Fibroblast of gingiva (primary cell): ENCODE results near the gene ADAMTS5.

Source experiments
- DNase-seq: peaks from one replicate; pipeline ENCODE4 v3.0.0-alpha.2; 2011; ENCODE audit warnings: low read depth

ADAMTS5 gene

DNA sequence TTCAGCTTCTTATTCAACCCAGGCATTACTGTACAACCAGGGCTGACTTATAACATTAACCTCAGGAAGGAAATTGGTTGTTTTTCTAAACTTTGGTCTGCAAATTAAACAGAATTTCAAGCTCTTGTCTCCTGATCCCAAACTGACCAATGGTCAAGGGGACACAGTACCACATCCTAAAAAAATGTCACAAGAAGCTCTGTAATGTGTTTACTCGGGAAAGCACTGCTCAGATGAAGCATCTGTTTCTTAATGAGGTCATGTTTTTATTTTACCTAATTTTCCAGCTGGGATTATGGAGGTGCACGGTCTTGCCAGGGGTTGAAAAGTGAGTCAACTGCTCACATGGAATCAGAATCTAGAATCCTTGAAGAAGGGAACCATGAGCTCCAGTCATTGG lies 18.7 kb downstream of the ADAMTS5 start:
- DNase-seq = no peak

DNA sequence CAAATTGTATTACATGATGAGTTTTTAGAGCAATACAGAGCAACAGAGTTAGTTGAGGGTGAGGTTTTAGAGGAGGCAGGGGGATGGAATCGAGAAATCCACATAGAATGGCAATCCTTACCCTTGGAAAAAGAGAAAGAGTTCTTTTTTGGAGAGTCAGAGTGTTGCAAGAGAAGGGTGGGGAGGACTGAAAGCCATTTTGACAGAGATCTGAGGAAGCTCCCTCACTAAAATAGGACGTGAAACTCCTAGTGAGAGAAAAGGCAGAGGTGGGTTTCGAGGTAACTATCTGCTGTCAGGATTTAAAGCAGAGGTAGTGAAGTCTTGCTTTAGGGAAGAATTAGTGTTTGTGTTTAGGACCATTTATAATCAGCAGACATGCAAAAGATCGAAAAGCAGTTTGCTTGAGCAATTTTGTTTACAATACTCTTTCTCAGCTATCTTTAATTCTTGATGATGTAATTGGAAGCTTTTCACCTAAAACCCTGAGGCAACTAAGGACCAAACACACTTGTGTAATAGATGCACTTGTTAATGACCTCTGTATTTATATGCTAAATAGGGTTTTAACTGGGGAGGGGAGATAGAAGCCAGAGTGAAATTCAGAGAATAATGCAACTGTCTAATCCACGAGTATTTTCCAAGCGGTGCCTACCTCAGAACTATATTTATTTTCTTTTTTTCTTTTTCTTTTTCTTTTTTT lies 20.0 kb downstream of the ADAMTS5 start:
- no peak for DNase-seq

- DNase-seq = no peak
These were observed 20.8 kb downstream of the ADAMTS5 start for GRCh38 chr21:26945916-26946675.

DNA sequence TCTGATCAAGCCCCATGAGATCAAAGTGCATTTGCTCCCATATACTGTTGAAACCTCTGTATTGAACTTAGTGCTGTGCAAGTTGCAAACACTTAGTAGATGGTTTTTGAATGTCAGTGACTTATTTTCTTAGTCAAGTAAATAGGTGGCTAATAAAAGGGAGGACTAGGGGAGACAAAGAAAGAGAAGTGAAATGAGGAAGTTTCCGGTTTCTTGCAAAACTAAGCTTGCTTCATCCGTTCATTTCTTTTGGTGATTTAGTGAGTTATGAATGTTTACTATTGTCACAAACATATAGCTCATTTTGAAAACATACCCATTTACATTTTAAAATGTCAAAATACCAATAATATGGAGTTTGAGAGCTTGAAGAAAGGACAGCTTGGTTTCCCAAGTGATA lies 23.0 kb downstream of the ADAMTS5 start:
- DNase-seq = no peak

DNA sequence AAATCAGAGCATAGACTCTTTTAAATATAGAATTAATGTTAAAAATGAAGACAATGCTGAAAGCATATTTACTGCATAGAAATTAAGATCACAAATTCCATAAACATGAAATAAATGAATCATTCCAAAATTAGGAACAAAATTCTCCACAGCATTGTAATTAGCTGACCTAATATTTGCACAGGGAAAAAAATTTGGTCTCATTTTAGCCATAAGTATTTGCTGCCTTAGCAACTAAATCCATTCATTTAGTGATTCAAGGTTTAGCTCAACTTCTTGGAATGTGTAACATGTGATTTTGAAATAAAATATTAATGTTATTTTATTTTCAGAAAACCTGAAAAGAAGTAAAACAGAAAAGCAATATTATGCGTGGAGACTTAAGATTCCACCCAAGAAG lies 25.5 kb downstream of the ADAMTS5 start:
- DNase-seq = no peak

DNA sequence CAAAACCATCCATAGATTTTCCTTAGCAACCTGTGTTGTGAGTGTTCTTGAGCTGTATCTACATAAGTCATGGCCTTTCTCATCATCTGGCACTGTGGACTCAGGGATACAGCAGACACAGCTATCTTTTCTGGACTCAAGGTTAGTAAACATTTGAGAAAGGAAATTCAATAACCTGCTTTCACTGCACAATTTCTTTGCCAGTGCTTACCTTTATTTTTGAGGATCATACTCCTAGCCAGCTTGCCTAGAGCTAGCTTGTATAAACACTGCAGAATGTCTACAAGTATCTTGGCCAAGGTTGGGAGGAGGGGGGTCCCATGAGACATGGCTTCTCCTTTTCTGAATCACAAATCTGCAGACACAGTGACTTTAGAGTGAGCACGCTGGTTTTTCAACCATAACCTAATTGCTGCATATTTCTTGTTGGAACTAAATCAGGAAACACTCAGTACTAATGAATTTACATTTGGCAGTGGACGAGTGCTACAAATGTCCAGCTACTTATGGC lies 27.2 kb downstream of the ADAMTS5 start:
- peak; percentile 77 for DNase-seq

GRCh38 chr21:26936641-26937040 lies 30.2 kb downstream of the ADAMTS5 start:
- DNase-seq = no peak

DNA sequence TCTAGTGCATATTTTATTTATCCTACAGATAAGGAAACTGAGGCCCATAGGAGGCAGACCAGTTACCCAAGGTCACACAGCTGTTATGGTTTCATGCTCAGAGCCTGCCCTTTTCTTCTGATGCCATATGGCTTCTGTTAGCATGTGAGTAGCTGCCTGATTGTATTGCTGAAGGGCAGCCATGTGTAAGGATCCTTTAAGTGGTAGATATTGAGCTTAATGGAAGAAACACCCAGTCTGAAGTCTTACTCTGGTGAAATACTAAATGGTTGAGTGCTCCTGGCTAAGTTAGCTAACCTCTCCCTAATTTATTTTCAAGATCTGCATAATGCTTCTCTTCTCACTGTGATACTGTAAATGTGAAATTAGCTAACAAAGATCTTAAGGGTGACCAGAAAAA lies 30.9 kb downstream of the ADAMTS5 start:
- DNase-seq = no peak

- DNase-seq = no peak
These were observed 32.5 kb downstream of the ADAMTS5 start for GRCh38 chr21:26934383-26934782.

GRCh38 chr21:26933448-26933847 lies 33.4 kb downstream of the ADAMTS5 start:
- no peak for DNase-seq

DNA sequence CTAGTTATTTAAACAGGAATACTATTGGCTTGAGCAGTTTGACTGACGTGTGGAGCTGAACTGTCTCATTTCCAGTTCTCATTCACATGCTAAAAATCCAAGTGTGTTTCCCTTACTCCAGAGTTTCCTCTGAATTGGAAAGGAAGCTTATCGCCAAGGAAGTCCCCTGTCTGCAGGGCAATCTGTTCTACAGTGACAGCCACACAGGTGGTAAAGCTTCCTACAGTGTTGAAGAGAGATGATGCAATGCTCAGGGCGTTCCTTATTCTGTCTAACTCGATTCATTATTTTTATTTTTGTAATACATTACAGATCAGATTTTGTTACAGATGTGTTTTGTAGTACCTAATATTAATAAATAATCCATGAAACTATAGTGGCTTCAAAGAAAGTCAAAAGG lies 41.3 kb downstream of the ADAMTS5 start:
- no peak for DNase-seq

DNA sequence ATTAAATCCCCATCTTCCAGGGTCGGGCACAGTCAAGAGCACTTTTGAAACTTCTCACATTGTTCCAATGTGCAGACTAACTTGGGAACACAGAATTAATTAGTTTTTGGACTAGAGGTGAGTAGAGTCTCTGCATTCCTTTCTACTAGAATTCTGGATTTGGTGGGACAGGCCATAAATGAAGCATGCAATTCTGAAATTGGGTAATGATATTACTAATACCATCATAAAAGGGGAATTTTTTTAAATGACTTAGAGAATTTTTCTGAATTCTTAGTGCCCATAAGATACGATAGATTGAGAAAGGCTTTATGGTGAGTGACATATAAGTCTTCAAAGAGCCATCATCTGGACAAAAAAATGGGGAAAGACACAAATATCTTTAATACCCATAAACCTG lies 41.8 kb downstream of the ADAMTS5 start:
- no peak for DNase-seq

GRCh38 chr21:26923986-26924385 lies 42.9 kb downstream of the ADAMTS5 start:
- no peak for DNase-seq

DNA sequence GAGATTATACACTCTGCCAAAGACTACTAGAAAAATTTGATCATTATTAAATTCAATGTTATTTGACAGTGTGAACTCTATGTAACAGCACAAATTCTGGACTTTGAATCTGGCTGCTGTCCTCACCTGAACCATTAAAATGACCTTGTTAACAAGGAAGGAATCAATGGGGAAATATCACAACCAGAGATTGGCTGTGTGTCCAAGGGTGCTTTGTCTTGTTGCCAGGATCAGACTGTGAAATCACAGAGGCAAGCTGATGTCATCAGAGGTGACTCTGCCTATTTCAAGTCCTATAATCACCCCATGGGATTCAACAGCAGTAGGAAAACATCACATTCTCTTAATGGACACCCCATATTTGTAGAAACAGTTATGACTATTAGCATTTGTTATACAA lies 46.8 kb downstream of the ADAMTS5 start:
- peak; percentile 13 for DNase-seq

DNA sequence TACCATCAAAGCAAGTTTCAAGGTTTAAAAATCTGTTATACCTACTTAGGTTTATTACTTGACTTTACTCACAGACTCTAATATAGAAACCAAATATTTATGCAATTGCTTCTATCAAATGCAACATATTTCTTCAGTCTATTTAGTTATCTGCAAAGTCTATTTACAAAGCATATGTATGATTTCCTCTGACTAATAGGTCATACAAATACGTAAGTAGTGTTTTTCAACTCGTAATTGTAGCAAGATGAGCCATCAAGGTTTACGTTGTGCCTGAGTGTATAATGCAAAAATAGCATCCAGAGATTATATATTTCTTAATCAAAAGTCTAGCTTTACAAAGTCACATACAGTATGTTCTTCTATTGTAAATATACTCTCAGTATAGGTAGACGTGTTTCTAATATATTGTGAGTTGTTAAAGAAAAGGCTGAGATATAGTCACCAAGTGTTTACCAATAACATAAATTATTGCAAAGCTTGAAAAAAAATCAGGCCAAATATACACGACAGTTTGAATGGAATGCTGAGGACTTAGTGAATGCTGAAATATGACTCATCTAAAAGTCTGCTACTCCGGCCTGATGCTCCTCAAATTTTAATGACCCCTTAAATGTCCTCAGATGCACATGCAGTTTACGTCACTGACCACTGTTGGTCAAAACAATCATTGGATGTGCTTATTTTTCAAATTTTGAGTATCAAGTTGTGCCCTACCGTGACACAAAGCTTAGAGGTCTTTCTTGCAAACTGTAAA lies 48.4 kb downstream of the ADAMTS5 start:
- DNase-seq = peak; percentile 59

DNA sequence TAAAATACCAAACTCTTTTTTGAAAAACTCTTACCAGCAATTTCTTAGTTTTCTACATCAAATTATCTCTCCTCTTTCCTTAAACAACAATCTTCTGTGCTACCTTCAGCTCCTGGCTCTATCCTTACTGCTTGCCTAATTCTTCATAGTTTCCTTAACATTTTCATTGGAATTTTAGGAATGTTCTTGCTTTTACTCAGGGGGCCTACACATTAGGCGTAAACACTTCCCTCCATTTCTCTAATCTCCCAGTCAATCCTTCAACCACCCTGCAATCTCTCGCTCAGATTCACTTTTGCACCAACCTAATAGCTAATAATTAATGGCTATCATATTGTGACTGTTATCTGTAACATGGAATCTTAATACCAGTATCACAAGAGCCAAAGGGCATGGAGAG lies 50.1 kb downstream of the ADAMTS5 start:
- no peak for DNase-seq

- DNase-seq = no peak
These were observed 52.3 kb downstream of the ADAMTS5 start for GRCh38 chr21:26914557-26914956.

DNA sequence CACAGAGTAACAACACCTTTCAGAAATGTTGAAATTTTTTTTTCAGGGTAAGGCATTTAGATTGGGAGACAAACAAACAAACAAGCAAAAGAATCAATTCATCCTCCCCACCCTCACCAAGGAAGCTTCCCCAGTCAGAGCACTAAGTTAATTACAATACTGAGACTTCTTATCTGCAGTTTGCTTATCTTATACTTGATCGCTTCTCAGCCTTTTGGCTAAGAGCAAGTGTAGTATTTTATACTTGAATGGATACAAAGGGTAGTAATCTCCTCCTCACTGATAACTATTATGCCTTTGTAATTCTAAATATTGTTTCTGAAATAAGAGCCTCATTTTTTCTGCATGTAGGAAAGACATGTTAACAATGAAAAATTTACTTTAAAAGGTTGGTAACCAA lies 54.4 kb downstream of the ADAMTS5 start:
- DNase-seq = no peak

GRCh38 chr21:26909972-26910371 lies 56.9 kb downstream of the ADAMTS5 start:
- no peak for DNase-seq

GRCh38 chr21:26900980-26901379 lies 65.9 kb downstream of the ADAMTS5 start:
- DNase-seq = no peak

DNA sequence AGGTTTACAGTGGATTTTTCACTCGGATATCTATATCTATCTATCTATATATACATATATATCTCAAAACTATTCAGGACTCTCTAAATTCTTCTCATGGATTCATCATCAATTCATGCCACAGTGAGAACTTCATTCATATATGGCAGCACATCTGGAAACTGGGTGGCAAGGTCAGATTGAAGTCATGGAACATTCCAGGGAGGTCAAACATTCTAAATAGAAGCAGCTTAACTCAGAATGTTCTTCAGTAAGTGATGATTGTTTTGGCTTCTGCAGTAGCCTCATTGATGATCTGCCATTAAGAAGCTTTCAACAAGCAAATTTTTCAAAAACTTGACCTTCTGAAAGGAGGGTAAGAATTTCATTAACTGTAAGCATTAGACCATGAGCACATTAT lies 74.7 kb downstream of the ADAMTS5 start:
- peak; percentile 63 for DNase-seq

- DNase-seq = no peak
These were observed 78.0 kb downstream of the ADAMTS5 start for GRCh38 chr21:26888931-26889330.

DNA sequence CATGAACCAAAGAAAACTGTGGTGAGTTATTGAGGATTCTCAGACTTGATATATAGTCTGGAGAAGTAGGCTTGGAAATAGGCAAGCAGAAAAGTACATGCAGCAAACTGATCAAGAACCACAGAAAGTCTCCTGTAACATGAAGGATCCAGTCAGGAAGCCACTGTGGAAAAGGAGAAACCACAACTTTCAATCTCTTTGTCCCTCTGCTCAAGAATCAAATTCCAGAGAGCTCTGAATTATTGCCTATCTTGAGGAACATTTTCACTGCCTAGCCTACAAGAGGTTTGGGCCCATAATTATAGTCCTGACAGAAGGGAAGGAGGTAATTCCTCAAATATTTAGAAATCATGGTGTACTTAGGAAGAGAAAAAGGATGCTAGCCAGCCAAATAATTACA lies 78.6 kb downstream of the ADAMTS5 start:
- DNase-seq = no peak
